ENCODE results near the gene KCNA4.
"Not testable (repeated sequence)": the region's sequence is repeated elsewhere in the genome, so short reads cannot be mapped to it uniquely, and the experiment has no call there.

Gene KCNA4

DNA sequence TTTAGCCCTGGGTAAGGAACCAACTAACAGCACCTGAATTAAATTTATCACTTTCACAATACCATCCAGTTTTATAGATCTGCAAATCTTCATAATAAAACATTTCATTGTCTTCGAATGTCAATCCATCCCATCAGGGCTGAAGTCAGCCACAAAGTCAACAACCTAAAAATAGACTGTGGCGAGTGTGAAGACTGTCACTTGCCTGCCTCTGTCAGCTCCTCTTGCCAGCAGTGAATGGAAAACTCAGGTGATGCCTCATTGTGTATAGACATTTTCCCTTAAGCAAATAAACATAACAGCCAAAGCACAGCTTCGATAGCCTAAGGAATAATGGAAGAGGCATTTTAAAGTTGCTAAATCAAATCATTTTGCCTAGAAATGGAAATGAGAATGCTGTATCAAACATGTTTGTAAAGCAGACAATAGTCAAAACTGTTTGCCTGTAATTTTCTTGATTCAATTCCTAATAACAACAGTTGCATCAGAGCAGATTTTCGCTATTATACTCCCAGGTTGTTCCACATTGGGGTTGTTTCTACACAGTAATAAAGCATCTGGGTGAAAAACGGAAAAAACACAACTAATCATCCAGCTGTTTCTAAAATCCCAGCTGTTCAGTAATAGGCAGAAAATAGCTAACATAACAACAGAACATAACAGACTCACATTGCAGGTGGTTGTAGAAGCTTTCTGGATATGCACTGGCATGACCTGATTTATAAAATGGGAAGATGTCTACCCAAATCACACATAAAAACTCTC is 15.7 kb downstream of the KCNA4 start:
- no peak for DNase-seq (ENCODE audit: low read depth in 2 of 2)

DNA sequence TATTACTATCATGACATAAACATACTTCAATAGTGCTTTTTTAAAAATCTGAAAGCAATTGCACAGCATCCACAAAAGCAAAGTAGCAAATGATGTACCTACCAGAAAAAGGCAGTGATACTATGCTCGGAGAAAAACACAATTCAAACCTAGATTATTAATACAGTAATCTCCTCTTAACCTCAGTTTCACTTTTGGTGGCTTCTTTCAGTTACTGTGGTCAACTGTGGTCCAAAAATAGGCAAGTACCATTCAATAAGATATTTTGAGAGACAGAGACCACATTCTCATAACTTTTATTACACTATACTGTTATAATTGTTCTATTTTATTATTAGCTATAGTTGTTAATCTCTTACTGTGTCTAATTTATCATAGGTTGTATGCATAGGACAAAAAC is 20.8 kb downstream of the KCNA4 start:
- no peak for DNase-seq (ENCODE audit: low read depth in 2 of 2)

DNA sequence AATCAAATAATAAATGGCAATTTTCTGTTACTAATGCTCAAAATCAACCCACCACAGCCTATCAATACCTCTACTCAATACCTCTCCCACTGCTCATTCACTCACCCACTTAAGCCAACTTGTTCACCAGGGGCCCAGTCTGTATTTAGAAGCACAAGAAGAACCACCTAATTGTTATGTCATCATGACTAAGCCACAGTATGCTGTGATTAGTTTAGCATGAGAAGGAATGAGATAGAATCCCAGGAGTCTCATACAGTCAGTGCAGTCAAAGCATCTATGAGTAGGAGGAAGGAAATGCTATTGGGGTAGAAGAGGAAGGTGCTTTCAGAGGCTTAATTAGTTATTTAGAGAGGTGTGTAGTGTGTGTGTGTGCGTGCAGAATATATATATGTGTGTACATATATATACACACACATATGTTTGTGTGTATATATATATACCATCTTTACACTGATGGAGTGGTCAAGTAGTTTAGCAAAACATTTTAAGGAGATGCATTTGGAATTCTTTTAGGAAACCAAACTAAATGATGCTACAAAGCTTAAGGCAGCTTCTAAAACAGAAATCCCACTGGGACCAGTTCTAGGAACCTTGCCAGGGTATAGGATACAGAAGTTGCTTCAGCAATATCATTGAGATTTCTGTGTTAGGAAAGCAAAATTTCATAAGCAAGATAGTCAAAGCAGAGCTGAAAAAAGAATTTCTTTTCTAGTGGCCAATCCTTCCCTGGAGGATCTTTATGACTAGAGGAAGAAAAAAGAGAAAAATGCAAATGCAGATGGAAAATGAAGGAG is 27.5 kb downstream of the KCNA4 start:
- DNase-seq (ENCODE audit: low read depth in 2 of 2) = peak in 1 of 2 experiments; percentile 0

DNA sequence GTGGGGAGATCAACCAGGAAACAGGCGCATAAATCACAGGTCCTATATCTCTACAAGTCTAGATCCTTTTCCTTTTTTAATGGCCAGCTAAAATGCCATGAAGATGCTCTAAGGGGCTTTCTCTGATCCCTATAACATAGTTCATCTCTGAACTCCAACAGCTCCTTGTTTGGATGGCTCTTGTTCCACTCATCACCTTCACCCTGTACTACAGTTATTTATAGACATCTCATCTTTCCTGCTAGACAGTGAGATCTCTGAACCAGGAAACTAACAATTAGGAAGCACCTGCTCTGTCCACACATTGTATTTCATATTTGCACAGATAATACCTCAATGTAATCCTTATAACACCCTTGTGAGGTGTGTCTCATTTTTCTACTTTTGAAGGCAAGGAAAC is 31.6 kb downstream of the KCNA4 start:
- no peak for DNase-seq (ENCODE audit: low read depth in 2 of 2)

DNA sequence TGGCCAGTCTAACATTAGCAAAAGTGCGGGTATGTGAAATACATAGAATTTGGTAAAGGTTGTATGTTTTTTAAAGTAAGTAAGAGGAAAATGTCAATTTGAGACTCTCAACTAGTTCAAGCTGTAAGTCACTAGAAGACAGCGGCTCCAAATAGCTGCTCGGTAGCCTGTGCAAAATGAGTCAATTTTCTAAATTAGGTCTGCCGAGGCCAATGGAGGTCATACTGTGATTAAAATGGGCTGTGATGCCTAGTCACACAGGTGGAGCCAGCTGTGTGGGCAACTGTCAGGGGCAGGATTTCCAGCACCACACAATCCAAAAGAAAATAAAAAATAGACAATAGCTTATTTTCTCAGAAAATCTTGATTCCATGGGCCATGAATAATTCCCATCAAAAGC is 32.3 kb downstream of the KCNA4 start:
- no peak for DNase-seq (ENCODE audit: low read depth in 2 of 2)

DNA sequence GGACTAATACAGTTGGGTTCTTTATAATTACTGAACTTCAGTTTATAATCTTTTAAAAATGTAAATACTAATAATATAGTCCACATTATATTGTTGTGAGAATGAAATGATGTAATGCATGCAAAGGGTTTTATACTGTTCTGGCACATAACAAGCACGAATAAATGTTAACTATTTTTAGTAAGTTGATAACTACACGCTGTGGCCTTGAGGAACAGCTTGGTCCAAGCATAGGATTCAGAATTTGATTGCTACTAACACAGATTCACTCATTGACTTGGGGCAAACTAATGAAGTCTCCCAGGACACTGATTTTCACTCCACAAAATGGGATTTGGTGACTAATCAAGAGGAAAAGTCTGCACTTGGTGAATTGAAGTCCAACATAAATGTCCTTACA is 38.3 kb downstream of the KCNA4 start:
- no peak for DNase-seq (ENCODE audit: low read depth in 2 of 2)

DNA sequence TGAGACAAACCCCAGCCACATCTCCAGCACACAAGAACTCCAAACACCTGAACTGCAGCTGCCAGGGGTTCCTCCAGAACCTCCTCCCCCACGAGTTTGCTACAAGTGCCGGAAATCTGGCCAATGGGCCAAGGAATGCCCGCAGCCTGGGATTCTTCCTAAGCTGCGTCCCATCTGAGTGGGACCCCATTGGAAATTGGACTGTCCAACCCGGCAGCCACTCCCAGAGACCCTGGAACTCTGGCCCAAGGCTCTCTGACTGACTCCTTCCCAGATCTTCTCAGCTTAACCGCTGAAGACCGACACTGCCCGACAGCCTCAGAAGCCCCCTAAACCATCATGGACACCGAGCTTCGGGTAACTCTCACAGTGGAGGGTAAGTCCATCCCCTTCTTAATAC is 41.2 kb downstream of the KCNA4 start:
- not testable (repeated sequence) for DNase-seq (ENCODE audit: low read depth in 2 of 2)

GRCh38 chr11:29963796-29964195 is 53.0 kb downstream of the KCNA4 start:
- no peak for DNase-seq (ENCODE audit: low read depth in 2 of 2)

- DNase-seq (ENCODE audit: low read depth in 2 of 2) = no peak
These were observed 53.8 kb downstream of the KCNA4 start for GRCh38 chr11:29963036-29963435.

GRCh38 chr11:29962243-29962642 is 54.6 kb downstream of the KCNA4 start:
- no peak for DNase-seq (ENCODE audit: low read depth in 2 of 2)

All from fibroblast of skin of left biceps (primary cell).